Sigmoid colon (tissue), 7 donors: Measurements from ENCODE around the gene SKIC8. TPM values are rescaled to one million over a fixed set of nuclear protein-coding genes. Genes with fewer than 3 reads are reported as not detected.

Experiments used
- DNase-seq: peaks from one replicate; pipeline ENCODE4 v3.0.0-alpha.2; 2019
- H3K27ac ChIP-seq, 4 donors: fragments of 200-600 bp; sonication (generic); one replicate each; pipeline ENCODE4 v1.5.1; 2016 to 2019; ENCODE audit warnings: mild to moderate bottlenecking in 1 of 4
- H3K27me3 ChIP-seq, 3 donors: fragments of 200-600 bp; sonication (generic); one replicate each; pipeline ENCODE4 v1.5.1; 2019; ENCODE audit warnings: mild to moderate bottlenecking in 1 of 3
- H3K36me3 ChIP-seq, 4 donors: fragments of 200-600 bp; sonication (generic); one replicate each; pipeline ENCODE4 v1.5.1; 2016 to 2019
- H3K4me1 ChIP-seq, 4 donors: fragments of 200-600 bp; sonication (generic); one replicate each; pipeline ENCODE4 v1.5.1; 2017 to 2019
- H3K4me3 ChIP-seq, 4 donors: fragments of 200-600 bp; sonication (generic); one replicate each; pipeline ENCODE4 v1.5.1; 2017 to 2019; ENCODE audit warnings: mild to moderate bottlenecking in 2 of 4, moderate library complexity in 1 of 4
- H3K9me3 ChIP-seq, 4 donors: fragments of 200-600 bp in 3 of 4; sonication (generic) in 3 of 4; one replicate each; pipeline versions ENCODE4 v1.5.1 to v1.6.1; 2013 to 2019
- CTCF ChIP-seq, 4 experiments: fragments of 450-650 bp in 3 of 4; fragments of 200-600 bp in 1 of 4; IDR thresholded peaks; one replicate each; pipeline ENCODE4 v1.5.1; 2016 to 2019; ENCODE audit warnings: antibody characterized with exemption in 4 of 4, mild to moderate bottlenecking in 3 of 4, moderate library complexity in 2 of 4
- EP300 ChIP-seq, 4 donors: sonication (generic); formaldehyde crosslinking; IDR thresholded peaks; one replicate each; pipeline ENCODE4 v1.6.1; 2017; ENCODE audit warnings: antibody characterized with exemption in 4 of 4
- POLR2A ChIP-seq, 2 donors: fragments of 450-650 bp; IDR thresholded peaks; one replicate each; pipeline ENCODE4 v1.6.1; 2016; ENCODE audit warnings: antibody characterized with exemption in 2 of 2, mild to moderate bottlenecking in 2 of 2, moderate library complexity in 2 of 2
- POLR2AphosphoS5 ChIP-seq, 4 donors: sonication (generic); formaldehyde crosslinking; IDR thresholded peaks; one replicate each; pipeline ENCODE4 v1.6.1; 2017; ENCODE audit warnings: antibody characterized with exemption in 4 of 4
- WGBS, 2 donors: extraction: QIAGEN DNeasy Blood & Tissue Kit; methylation state at CpG; one replicate each; pipeline ENCODE4 v1.1.7; 2013; 5-methylcytosine and 5-hydroxymethylcytosine counted together
- intact Hi-C: fragments of 100-400 bp; cut with DNase I; formaldehyde crosslinking; loops from one replicate; pipeline ENCODE4 v1.15.1; 2023
- polyA plus RNA-seq, 3 donors: library from polyadenylated mRNA; stranded (reverse); fragments of 200-250 nt; gene quantifications; one replicate each; pipeline ENCODE4 v1.2.3, GENCODE V29; 2013
- total RNA-seq, 4 donors: library from RNA; depleted of rRNA; stranded (reverse); fragments of >200 nt; gene quantifications; one replicate each; pipeline ENCODE4 v1.1.0, GENCODE V29; 2016
- donor health status: healthy with polysubstance abuse.
- donor health status: Bipolar disorder and iron deficiency.
- donor health status: healthy.

SKIC8 gene
- total and polyA plus RNA-seq, 7 donors, result 43.2 to 81.1 (median 56.4) TPM

DNA sequence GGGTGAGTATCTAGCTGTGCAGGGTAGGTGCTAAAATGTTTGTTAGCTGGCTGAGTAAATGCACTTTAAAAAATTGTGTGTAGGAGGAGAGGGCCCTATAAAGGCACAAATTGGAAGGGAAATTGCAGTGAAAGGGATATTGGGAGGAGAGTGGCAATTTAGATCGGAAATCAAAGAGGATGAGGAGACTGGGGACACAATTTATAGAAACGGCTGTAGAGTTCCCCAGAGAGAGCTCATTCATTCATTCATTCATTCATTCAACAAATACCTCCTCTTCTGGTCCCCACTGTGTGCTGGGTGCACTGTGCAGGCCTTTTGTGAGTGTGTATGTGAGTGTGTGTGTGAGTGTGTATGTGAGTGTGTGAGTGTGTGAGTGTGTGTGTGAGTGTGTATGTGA lies 32.6 kb downstream of the SKIC8 start:
- H3K4me3 ChIP-seq, result no peak overlapping the region
- 75 to 87% methylated on average over 2 of the region's 2 CpGs for WGBS, 2 donors
- no peaks in the 10 kb centered on the region for H3K9me3 ChIP-seq
- H3K36me3 ChIP-seq, result peaks cover 0 to 8% (median 0%) of the 10 kb centered on the region in 4 donors
- intact Hi-C loops, result loop anchor here (2.0 kb wide), 1 partner anchor 32 kb away; the partner anchor contains the start of gene SKIC8
- peaks cover 2 to 47% (median 30%) of the 10 kb centered on the region in 4 donors for H3K4me1 ChIP-seq
- TF ChIP-seq CTCF (IDR thresholded peaks at IDR 0.05) (no peak), POLR2A (IDR thresholded peaks at IDR 0.05) (no peak), EP300 (IDR thresholded peaks at IDR 0.05) (no peak), POLR2AphosphoS5 (IDR thresholded peaks at IDR 0.05) (no peak)
- no peaks in the 10 kb centered on the region for H3K27me3 ChIP-seq
- H3K27ac ChIP-seq, result peak overlapping the region; percentile 65 to 88 (median 80)
- DNase-seq, result no peak

DNA sequence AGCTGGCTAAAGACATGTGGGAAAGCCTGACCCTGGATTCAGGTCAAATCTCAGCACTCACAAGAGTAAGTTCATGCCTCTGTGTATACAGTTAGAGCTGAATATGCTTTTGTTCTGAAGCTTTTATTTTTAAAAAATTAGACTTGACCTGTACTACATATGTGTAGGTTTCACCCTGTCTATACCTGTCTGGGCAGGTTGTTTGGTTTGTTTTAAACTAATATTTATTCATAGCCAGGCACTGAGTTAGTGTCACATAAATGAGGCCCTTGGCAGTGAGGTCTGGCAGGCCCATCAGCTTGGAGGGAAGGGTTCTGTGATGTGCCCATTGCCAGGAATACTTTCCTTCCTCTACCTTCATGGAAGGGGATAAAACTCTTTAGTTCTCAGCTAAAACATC lies 33.2 kb downstream of the SKIC8 start:
- H3K9me3 ChIP-seq, result no peaks in the 10 kb centered on the region
- peaks cover 0 to 8% (median 0%) of the 10 kb centered on the region in 4 donors for H3K36me3 ChIP-seq
- H3K4me1 ChIP-seq, result peaks cover 2 to 47% (median 30%) of the 10 kb centered on the region in 4 donors
- H3K27me3 ChIP-seq, result no peaks in the 10 kb centered on the region
- no peak overlapping the region for H3K4me3 ChIP-seq
- peak overlapping the region; percentile 65 to 88 (median 80) for H3K27ac ChIP-seq
- intact Hi-C loops, result loop anchor here (2.0 kb wide), 1 partner anchor 33 kb away; the partner anchor contains the start of gene SKIC8
- DNase-seq, result no peak
- no peak for TF ChIP-seq POLR2AphosphoS5 (IDR thresholded peaks at IDR 0.05)

- H3K27ac ChIP-seq, result peak overlapping the region; percentile 65 to 88 (median 80)
These were observed 33.6 kb downstream of the SKIC8 start for GRCh38 chr15:78265752-78266224.

DNA sequence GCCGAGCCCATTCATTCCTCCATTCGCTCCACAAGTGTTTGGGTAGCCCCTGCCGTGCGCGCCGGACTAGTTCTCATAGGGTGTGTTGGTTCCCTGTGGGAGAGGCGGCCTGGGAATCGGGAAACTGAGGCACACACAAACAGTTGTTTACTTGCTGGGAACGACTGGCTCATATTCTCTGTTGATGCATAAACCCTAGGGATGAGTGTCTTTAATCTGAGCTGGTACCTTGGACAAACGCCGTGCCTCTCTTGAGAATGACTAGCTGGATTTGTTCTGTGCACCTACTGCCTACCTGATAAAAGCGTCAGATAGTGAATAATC lies 34.3 kb downstream of the SKIC8 start:
- H3K9me3 ChIP-seq, result no peaks in the 10 kb centered on the region
- DNase-seq, result no peak
- H3K27ac ChIP-seq, result peak overlapping the region; percentile 65 to 88 (median 80)
- peak overlapping the region; percentile 48 to 74 (median 58) for H3K4me3 ChIP-seq
- TF ChIP-seq POLR2AphosphoS5 (IDR thresholded peaks at IDR 0.05), result no peak
- TF ChIP-seq CTCF (IDR thresholded peaks at IDR 0.05), result no peak
- TF ChIP-seq POLR2A (IDR thresholded peaks at IDR 0.05), result no peak
- TF ChIP-seq EP300 (IDR thresholded peaks at IDR 0.05), result no peak
- no peaks in the 10 kb centered on the region for H3K27me3 ChIP-seq
- H3K36me3 ChIP-seq, result no peaks in the 10 kb centered on the region
- intact Hi-C loops, result no loop called here
- H3K4me1 ChIP-seq, result peaks cover 2 to 47% (median 30%) of the 10 kb centered on the region in 4 donors
- WGBS, 2 donors, result 19 to 54% methylated on average over 12 of the region's 12 CpGs

More at GRCh38 chr15:78265752-78266224, 33.6 kb downstream of the SKIC8 start:
- Histone ChIP-seq H3K4me3 (peak overlapping the region in 2 of 4 donors; percentile 62 to 74), H3K4me1 (peaks cover 2 to 47% (median 30%) of the 10 kb centered on the region in 4 donors), H3K27me3 (no peaks in the 10 kb centered on the region), H3K36me3 (peaks cover 0 to 5% (median 0%) of the 10 kb centered on the region in 4 donors), H3K9me3 (no peaks in the 10 kb centered on the region)
- intact Hi-C loops, result loop anchor here (2.0 kb wide), 1 partner anchor 33 kb away; the partner anchor contains the start of gene SKIC8
- no peak for DNase-seq
- TF ChIP-seq EP300 (IDR thresholded peaks at IDR 0.05) (peak in 3 of 4 donors; percentile 42 to 96 (median 74)), CTCF (IDR thresholded peaks at IDR 0.05) (no peak), POLR2AphosphoS5 (IDR thresholded peaks at IDR 0.05) (peak; percentile 28 to 86 (median 47)), POLR2A (IDR thresholded peaks at IDR 0.05) (no peak)
- WGBS, 2 donors, result 67 to 72% methylated on average over 9 of the region's 9 CpGs

- no peaks in the 10 kb centered on the region for H3K36me3 ChIP-seq
- WGBS, 2 donors, result 2 to 5% methylated on average over 107 of the region's 107 CpGs
- H3K4me3 ChIP-seq, result peak within 1 kb of the TSS; percentile 48 to 74 (median 58)
- H3K27ac ChIP-seq, result peak within 1 kb of the TSS; percentile 65 to 88 (median 80)
- no peaks in the 10 kb centered on the region for H3K27me3 ChIP-seq
- DNase-seq, result peak; percentile 83
- intact Hi-C loops, result no loop called here
- TF ChIP-seq POLR2AphosphoS5 (IDR thresholded peaks at IDR 0.05), result peak; percentile 12 to 53 (median 36)
- TF ChIP-seq POLR2A (IDR thresholded peaks at IDR 0.05), result no peak
- H3K9me3 ChIP-seq, result no peaks in the 10 kb centered on the region
- H3K4me1 ChIP-seq, result peaks cover 2 to 47% (median 30%) of the 10 kb centered on the region in 4 donors
These were observed 34.9 kb downstream of the SKIC8 start, which contains the start of gene DNAJA4 for GRCh38 chr15:78264304-78265136. TSS of gene DNAJA4 (plus strand) at chr15:78264562. CDS start at chr15:78264764, 202 bp downstream.
